MM.1S (cell line): ENCODE measurements around the gene ITGB5.

ENCODE experiments used
- CTCF ChIP-seq: fragments of 300-600 bp; sonication (generic); IDR thresholded peaks from 2 replicates; pipeline ENCODE4 v1.5.1; 2016; ENCODE audit warnings: antibody characterized with exemption, low read length, mixed read lengths
- EZH2 ChIP-seq: fragments of 300-600 bp; sonication (generic); optimal IDR thresholded peaks from 2 replicates; pipeline ENCODE3; 2017; ENCODE audit warnings: low read depth, mild to moderate bottlenecking, antibody characterized with exemption, low read length, mixed read lengths
- EZH2phosphoT487 ChIP-seq: fragments of 300-600 bp; sonication (generic); IDR thresholded peaks from 2 replicates; pipeline ENCODE4 v1.6.1; 2018; ENCODE audit warnings: antibody characterized with exemption, low read length

- TF ChIP-seq EZH2phosphoT487 (no peak), EZH2 (no peak), CTCF (no peak)
These were observed 3.2 kb downstream of the ITGB5 start for GRCh38 chr3:124883766-124884473.
